NB4 (cell line): Measurements from ENCODE around the gene AKR7A2.

Experiments used
- DNase-seq: peaks from one replicate; pipeline ENCODE4 v3.0.0; 2010; ENCODE audit warnings: low read depth
- H3K4me3 ChIP-seq: one replicate; pipeline ENCODE4 v1.5.1; 2011; ENCODE audit warnings: mild to moderate bottlenecking, low read depth, low read length, moderate library complexity
- MYC ChIP-seq: IDR thresholded peaks from 2 replicates; pipeline ENCODE4 v1.6.1; 2011; ENCODE audit warnings: low read depth, low read length
- POLR2A ChIP-seq: IDR thresholded peaks from 2 replicates; pipeline ENCODE4 v1.6.1; 2011; ENCODE audit warnings: mild to moderate bottlenecking; ENCODE audit not compliant: insufficient read length; ENCODE audit errors: extremely low read depth
- TF ChIP-seq, protein P1 (sequence below): IDR thresholded peaks from one replicate; pipeline ENCODE4 v1.5.1; 2012; ENCODE audit warnings: low read depth, low read length
- TF ChIP-seq, protein P2 (sequence below): IDR thresholded peaks from 2 replicates; pipeline ENCODE4 v1.6.1; 2011; ENCODE audit warnings: low read depth, low read length

AKR7A2 gene

GRCh38 chr1:19327301-19327700 is 15.4 kb upstream of the AKR7A2 start:
- TF ChIP-seq, protein P1, sequence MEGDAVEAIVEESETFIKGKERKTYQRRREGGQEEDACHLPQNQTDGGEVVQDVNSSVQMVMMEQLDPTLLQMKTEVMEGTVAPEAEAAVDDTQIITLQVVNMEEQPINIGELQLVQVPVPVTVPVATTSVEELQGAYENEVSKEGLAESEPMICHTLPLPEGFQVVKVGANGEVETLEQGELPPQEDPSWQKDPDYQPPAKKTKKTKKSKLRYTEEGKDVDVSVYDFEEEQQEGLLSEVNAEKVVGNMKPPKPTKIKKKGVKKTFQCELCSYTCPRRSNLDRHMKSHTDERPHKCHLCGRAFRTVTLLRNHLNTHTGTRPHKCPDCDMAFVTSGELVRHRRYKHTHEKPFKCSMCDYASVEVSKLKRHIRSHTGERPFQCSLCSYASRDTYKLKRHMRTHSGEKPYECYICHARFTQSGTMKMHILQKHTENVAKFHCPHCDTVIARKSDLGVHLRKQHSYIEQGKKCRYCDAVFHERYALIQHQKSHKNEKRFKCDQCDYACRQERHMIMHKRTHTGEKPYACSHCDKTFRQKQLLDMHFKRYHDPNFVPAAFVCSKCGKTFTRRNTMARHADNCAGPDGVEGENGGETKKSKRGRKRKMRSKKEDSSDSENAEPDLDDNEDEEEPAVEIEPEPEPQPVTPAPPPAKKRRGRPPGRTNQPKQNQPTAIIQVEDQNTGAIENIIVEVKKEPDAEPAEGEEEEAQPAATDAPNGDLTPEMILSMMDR, result no peak
- TF ChIP-seq POLR2A (no peak), MYC (no peak)
- TF ChIP-seq, protein P2, sequence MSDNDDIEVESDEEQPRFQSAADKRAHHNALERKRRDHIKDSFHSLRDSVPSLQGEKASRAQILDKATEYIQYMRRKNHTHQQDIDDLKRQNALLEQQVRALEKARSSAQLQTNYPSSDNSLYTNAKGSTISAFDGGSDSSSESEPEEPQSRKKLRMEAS, result no peak
- no peak for DNase-seq
- H3K4me3 ChIP-seq, result no peak overlapping the region

DNA sequence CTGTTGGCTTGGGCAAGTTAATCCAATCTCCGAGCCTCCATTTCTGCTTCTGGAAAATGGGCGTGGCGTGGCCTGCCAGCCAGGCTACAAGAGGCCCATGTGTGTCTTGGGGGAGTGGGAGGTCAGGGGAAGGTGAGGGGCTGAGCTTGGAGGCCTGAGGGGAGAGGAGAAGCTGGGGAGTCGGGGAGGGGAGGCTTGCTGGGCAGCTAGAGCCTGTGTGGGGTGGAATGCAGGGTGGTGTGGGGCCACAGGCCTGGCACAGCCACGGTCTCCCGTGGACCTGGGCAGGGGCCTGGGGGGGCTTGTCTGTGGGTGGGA is 14.8 kb upstream of the AKR7A2 start:
- no peak overlapping the region for H3K4me3 ChIP-seq
- no peak for DNase-seq
- no peak for TF ChIP-seq POLR2A
- TF ChIP-seq, protein P1, result no peak
- TF ChIP-seq, protein P2, result no peak
- TF ChIP-seq MYC, result no peak

- TF ChIP-seq MYC (no peak), POLR2A (no peak)
- TF ChIP-seq, protein P1, result no peak
- TF ChIP-seq, protein P2, result no peak
- no peak overlapping the region for H3K4me3 ChIP-seq
These were observed 14.2 kb upstream of the AKR7A2 start for GRCh38 chr1:19325958-19326747.

GRCh38 chr1:19325368-19325957 is 13.5 kb upstream of the AKR7A2 start:
- no peak for DNase-seq
- TF ChIP-seq, protein P2, result no peak
- TF ChIP-seq, protein P1, result no peak
- TF ChIP-seq POLR2A (no peak), MYC (no peak)
- no peak overlapping the region for H3K4me3 ChIP-seq

More at GRCh38 chr1:19325958-19326747, 14.2 kb upstream of the AKR7A2 start:
- DNase-seq, result peak; percentile 48

- no peak for TF ChIP-seq POLR2A
- TF ChIP-seq, protein P2, result no peak
- no peak for TF ChIP-seq MYC
- TF ChIP-seq, protein P1, result no peak
- no peak overlapping the region for H3K4me3 ChIP-seq
- DNase-seq, result no peak
These were observed 12.7 kb upstream of the AKR7A2 start for GRCh38 chr1:19324665-19324990.
